ENCODE measurements around the gene TNFAIP8.

The TNFAIP8 gene

DNA sequence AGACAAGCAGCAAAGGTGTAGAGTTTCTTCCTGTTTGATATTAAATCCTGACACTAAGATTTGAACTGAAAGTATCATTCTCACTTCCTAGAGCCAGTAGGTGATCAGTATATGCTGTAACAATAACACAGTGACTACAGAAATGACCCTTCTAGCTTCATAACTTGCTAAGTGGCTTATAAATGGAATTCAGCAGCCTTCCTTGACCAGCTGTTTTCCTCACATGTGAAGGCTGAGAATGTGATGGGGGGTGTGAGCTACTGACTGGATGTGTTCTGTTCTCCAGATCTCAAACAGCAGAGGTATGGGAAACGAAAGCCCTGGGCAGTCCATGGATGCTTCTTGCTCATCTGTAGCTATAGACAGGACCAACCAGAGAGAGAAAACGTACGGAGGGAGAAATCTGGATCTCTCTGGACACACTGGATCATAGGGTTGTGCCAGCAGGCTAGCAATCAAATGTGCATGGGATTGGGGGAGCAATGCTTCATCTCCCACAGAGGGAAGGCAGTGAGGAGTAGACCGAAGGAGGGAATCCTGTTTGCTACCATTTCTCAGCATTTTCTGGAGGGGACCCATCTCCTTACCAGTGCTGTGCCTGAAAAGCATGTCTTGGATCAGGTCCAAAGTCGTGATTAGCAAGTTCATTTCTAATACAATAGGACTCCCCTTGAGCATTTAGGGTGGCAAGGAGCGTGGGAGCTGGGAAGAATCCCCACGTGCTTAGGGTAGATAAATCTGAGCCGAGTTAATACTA is 39.4 kb downstream of the TNFAIP8 start:
- no peak for DNase-seq
- WGBS (ENCODE audit: insufficient coverage), result over 99% methylated on average over 8 of the region's 8 CpGs
- no peak overlapping the region for H3K27ac ChIP-seq (ENCODE audit: insufficient read depth in 1 of 2, low read depth in 1 of 2, low read length in 2 of 2, poor library complexity in 1 of 2, severe bottlenecking in 2 of 2)
- no peak overlapping the region for H3K4me3 ChIP-seq (ENCODE audit: control insufficient read depth in 1 of 7, extremely low read depth in 1 of 7, insufficient read depth in 4 of 7, low read depth in 2 of 7, low read length in 6 of 7)
- ChIA-PET CTCF (interaction anchor here (0.9 to 1.1 kb wide), 3 partner anchors 14 to 36 kb away, joined by 3 to 4 read pairs (median 3); no protein-coding TSS in a partner anchor), POLR2A (no interaction called here)
- H3K9me3 ChIP-seq (ENCODE audit: control extremely low read depth in 1 of 5, control insufficient read depth in 4 of 5, insufficient read depth in 2 of 5, low read depth in 1 of 5, low read length in 4 of 5), result no peaks in the 10 kb centered on the region
- peaks cover 7 to 14% (median 8%) of the 10 kb centered on the region in 4 experiments for H3K4me1 ChIP-seq (ENCODE audit: control extremely low read depth in 1 of 4, control insufficient read depth in 4 of 4, insufficient read depth in 4 of 4, low read length in 3 of 4)
- H3K36me3 ChIP-seq (ENCODE audit: control insufficient read depth in 4 of 4, insufficient read depth in 4 of 4, low read length in 3 of 4), result peaks cover 5 to 24% (median 8%) of the 10 kb centered on the region in 4 experiments
- H3K27me3 ChIP-seq (replicated peaks in 2 of 5; ENCODE audit: control insufficient read depth in 4 of 5, insufficient read depth in 5 of 5, low read length in 4 of 5), result no peaks in the 10 kb centered on the region

DNA sequence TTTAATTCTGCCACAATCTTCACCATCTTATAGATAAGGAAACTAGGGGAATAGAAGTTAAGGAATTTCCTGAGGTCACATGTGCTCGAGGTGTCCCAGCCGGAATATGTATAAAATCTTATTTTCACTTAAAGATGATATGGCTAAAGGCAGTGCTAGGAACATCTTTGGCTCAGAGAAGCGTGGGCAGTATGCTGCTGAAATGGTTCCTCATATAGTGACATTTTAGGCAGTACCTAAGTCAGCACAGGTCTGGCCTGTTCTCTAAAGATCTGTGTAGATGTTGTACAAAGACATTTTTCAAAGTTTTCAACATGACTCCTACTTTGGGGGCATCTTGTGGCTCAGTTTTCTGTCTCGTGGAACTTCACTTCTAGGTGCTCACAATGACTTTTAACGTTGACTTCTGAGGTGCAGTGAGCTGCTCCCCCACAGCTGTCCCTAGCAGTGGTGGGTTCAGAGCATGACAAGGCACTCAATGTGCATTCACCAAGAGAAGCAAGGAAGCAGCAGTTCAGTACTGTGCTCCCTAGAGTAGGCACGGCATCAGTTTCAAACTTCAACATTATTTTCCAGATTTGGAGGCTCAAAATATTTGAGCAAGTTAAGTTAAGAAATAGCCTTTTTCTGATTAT is 40.3 kb downstream of the TNFAIP8 start:
- CTCF ChIA-PET, result interaction anchor here (0.9 kb wide), 1 partner anchor 37 kb away, joined by 3 read pairs; no protein-coding TSS in a partner anchor
- POLR2A ChIA-PET, result no interaction called here
- Histone ChIP-seq H3K27me3 (replicated peaks in 2 of 5; ENCODE audit: control insufficient read depth in 4 of 5, insufficient read depth in 5 of 5, low read length in 4 of 5) (no peaks in the 10 kb centered on the region), H3K9me3 (ENCODE audit: control extremely low read depth in 1 of 5, control insufficient read depth in 4 of 5, insufficient read depth in 2 of 5, low read depth in 1 of 5, low read length in 4 of 5) (no peaks in the 10 kb centered on the region), H3K4me1 (ENCODE audit: control extremely low read depth in 1 of 4, control insufficient read depth in 4 of 4, insufficient read depth in 4 of 4, low read length in 3 of 4) (peaks cover 7 to 15% (median 8%) of the 10 kb centered on the region in 4 experiments), H3K27ac (ENCODE audit: insufficient read depth in 1 of 2, low read depth in 1 of 2, low read length in 2 of 2, poor library complexity in 1 of 2, severe bottlenecking in 2 of 2) (no peak overlapping the region), H3K4me3 (ENCODE audit: control insufficient read depth in 1 of 7, extremely low read depth in 1 of 7, insufficient read depth in 4 of 7, low read depth in 2 of 7, low read length in 6 of 7) (no peak overlapping the region), H3K36me3 (ENCODE audit: control insufficient read depth in 4 of 4, insufficient read depth in 4 of 4, low read length in 3 of 4) (peaks cover 5 to 24% (median 8%) of the 10 kb centered on the region in 4 experiments)
- 95% methylated on average over 3 of the region's 6 CpGs for WGBS (ENCODE audit: insufficient coverage)
- DNase-seq, result peak in 2 of 3 donors; percentile 22 to 52

DNA sequence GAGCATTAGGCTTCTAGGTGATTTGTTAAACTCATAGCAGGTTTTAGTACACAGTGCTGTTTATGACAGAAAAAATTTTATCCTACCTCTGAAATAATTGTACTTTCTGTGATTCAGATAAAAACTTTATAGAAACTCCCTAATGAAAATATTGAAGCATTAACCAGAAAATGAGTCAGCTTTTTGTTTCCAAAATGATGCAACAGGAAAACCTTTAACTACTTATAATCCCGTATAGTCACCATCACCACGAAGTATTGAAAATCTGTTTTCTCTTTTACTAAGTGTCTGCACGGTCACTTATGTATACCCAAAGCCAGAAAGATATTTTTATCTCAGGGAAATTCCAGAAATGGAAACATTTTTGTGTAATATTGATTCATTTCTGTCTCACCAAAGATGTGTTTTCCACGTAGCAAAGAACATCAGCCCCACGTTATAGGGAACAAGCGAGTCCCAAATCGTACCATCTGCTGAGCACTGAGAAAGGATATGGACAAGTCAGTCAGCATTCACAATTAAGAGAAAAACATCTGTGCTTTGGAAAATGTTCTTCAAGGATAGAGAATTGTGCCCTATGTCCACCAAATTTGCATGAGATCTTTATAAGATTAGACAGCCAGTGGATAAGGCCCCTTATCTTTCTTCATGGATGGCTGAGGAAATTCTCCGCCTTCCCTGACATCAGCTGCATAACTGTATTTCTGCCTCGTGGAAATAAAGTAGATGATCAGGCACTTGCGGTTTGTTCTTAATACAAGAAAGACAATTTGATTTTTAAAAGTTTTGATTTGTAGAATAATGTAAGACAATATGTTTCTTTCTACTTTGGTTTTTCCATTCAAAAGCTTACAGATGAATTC is 41.9 kb downstream of the TNFAIP8 start:
- peak overlapping the region in 1 of 7 experiments; percentile 53 for H3K4me3 ChIP-seq (ENCODE audit: control insufficient read depth in 1 of 7, extremely low read depth in 1 of 7, insufficient read depth in 4 of 7, low read depth in 2 of 7, low read length in 6 of 7)
- peaks cover 5 to 22% (median 6%) of the 10 kb centered on the region in 4 experiments for H3K36me3 ChIP-seq (ENCODE audit: control insufficient read depth in 4 of 4, insufficient read depth in 4 of 4, low read length in 3 of 4)
- DNase-seq, result peak; percentile 44 to 89 (median 82)
- H3K27me3 ChIP-seq (replicated peaks in 2 of 5; ENCODE audit: control insufficient read depth in 4 of 5, insufficient read depth in 5 of 5, low read length in 4 of 5), result no peaks in the 10 kb centered on the region
- H3K27ac ChIP-seq (ENCODE audit: insufficient read depth in 1 of 2, low read depth in 1 of 2, low read length in 2 of 2, poor library complexity in 1 of 2, severe bottlenecking in 2 of 2), result peak overlapping the region in 1 of 2 experiments; percentile 1
- H3K4me1 ChIP-seq (ENCODE audit: control extremely low read depth in 1 of 4, control insufficient read depth in 4 of 4, insufficient read depth in 4 of 4, low read length in 3 of 4), result peaks cover 7 to 15% (median 8%) of the 10 kb centered on the region in 4 experiments
- POLR2A ChIA-PET, result interaction anchor here (0.6 kb wide), 1 partner anchor 43 kb away, joined by 4 read pairs; no protein-coding TSS in a partner anchor
- WGBS (ENCODE audit: insufficient coverage), result 80% methylated on average over 2 of the region's 10 CpGs
- H3K9me3 ChIP-seq (ENCODE audit: control extremely low read depth in 1 of 5, control insufficient read depth in 4 of 5, insufficient read depth in 2 of 5, low read depth in 1 of 5, low read length in 4 of 5), result no peaks in the 10 kb centered on the region
- CTCF ChIA-PET, result interaction anchor here (1.5 kb wide), 1 partner anchor 14 kb away, joined by 5 read pairs; no protein-coding TSS in a partner anchor

DNA sequence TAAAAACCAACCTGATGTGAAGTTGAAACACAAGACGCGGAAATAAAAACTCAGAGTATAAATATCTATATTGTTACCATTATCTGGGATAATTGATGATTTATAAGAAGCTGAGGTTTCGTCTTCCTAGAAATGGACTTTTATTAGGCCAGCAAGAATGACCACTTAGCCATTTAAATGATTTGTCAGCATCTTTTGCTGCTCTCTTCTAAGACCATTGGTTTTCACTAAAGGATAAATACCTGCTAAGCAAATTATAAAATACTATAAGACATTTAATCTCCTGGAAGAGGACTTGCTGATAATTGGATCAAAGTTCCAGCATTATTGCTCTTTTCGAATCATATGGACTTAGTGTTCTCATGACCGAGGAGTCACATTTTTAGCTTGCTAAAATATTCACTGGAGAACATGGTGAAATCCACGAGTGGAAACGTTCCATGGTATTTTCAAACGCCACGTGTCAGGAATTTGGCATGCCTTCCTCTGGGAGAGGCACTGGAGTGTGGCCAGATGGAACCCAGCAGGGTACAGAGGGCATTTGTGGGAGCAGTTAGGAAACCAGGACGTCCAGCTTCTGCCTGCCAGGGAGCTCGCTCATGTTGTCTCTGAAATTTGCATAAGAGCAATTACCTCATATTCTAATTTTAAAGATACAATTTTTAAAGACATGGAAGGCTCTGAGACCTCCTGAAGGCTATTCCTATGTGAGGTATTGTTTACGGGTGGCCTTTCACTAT is 43.1 kb downstream of the TNFAIP8 start:
- Histone ChIP-seq H3K36me3 (ENCODE audit: control insufficient read depth in 4 of 4, insufficient read depth in 4 of 4, low read length in 3 of 4) (peaks cover 0 to 11% (median 0%) of the 10 kb centered on the region in 4 experiments), H3K27ac (ENCODE audit: insufficient read depth in 1 of 2, low read depth in 1 of 2, low read length in 2 of 2, poor library complexity in 1 of 2, severe bottlenecking in 2 of 2) (no peak overlapping the region), H3K4me3 (ENCODE audit: control insufficient read depth in 1 of 7, extremely low read depth in 1 of 7, insufficient read depth in 4 of 7, low read depth in 2 of 7, low read length in 6 of 7) (no peak overlapping the region), H3K4me1 (ENCODE audit: control extremely low read depth in 1 of 4, control insufficient read depth in 4 of 4, insufficient read depth in 4 of 4, low read length in 3 of 4) (peaks cover 7 to 15% (median 8%) of the 10 kb centered on the region in 4 experiments), H3K27me3 (replicated peaks in 2 of 5; ENCODE audit: control insufficient read depth in 4 of 5, insufficient read depth in 5 of 5, low read length in 4 of 5) (no peaks in the 10 kb centered on the region), H3K9me3 (ENCODE audit: control extremely low read depth in 1 of 5, control insufficient read depth in 4 of 5, insufficient read depth in 2 of 5, low read depth in 1 of 5, low read length in 4 of 5) (no peaks in the 10 kb centered on the region)
- DNase-seq, result no peak
- 94% methylated on average over 6 of the region's 12 CpGs for WGBS (ENCODE audit: insufficient coverage)
- CTCF ChIA-PET, result interaction anchor here (1.3 to 1.5 kb wide), 2 partner anchors 10 to 13 kb away, joined by 5 read pairs; no protein-coding TSS in a partner anchor
- POLR2A ChIA-PET, result no interaction called here

DNA sequence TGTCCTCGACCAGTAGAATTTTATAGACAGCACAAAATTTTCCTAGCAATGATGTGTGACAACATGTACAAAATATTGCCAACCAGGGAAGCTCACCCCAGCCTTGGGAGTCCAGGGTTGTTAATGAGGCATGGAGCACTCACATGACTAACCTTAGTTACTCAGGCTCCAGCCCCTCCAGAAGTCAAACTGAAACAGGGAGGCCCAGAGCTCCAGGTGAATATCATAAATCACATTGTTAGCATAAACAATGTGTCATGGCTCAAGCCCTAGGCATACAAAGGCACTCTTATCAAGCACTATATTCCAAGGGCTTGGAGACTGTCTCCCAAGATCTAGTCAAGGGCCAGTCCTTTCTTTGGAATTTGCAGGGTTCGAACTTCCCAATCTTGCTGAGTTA is 44.4 kb downstream of the TNFAIP8 start:
- Histone ChIP-seq H3K27ac (ENCODE audit: insufficient read depth in 1 of 2, low read depth in 1 of 2, low read length in 2 of 2, poor library complexity in 1 of 2, severe bottlenecking in 2 of 2) (no peak overlapping the region), H3K27me3 (replicated peaks in 2 of 5; ENCODE audit: control insufficient read depth in 4 of 5, insufficient read depth in 5 of 5, low read length in 4 of 5) (no peaks in the 10 kb centered on the region), H3K4me3 (ENCODE audit: control insufficient read depth in 1 of 7, extremely low read depth in 1 of 7, insufficient read depth in 4 of 7, low read depth in 2 of 7, low read length in 6 of 7) (no peak overlapping the region), H3K36me3 (ENCODE audit: control insufficient read depth in 4 of 4, insufficient read depth in 4 of 4, low read length in 3 of 4) (peaks cover 0 to 4% (median 0%) of the 10 kb centered on the region in 4 experiments), H3K9me3 (ENCODE audit: control extremely low read depth in 1 of 5, control insufficient read depth in 4 of 5, insufficient read depth in 2 of 5, low read depth in 1 of 5, low read length in 4 of 5) (no peaks in the 10 kb centered on the region), H3K4me1 (ENCODE audit: control extremely low read depth in 1 of 4, control insufficient read depth in 4 of 4, insufficient read depth in 4 of 4, low read length in 3 of 4) (peaks cover 7 to 15% (median 8%) of the 10 kb centered on the region in 4 experiments)
- CTCF ChIA-PET, result interaction anchor here (0.6 to 3.7 kb wide), 3 partner anchors 9 to 85 kb away, joined by 5 to 29 read pairs (median 5); no protein-coding TSS in a partner anchor
- DNase-seq, result no peak
- POLR2A ChIA-PET, result no interaction called here
- WGBS (ENCODE audit: insufficient coverage), result 93% methylated on average over 2 of the region's 2 CpGs

DNA sequence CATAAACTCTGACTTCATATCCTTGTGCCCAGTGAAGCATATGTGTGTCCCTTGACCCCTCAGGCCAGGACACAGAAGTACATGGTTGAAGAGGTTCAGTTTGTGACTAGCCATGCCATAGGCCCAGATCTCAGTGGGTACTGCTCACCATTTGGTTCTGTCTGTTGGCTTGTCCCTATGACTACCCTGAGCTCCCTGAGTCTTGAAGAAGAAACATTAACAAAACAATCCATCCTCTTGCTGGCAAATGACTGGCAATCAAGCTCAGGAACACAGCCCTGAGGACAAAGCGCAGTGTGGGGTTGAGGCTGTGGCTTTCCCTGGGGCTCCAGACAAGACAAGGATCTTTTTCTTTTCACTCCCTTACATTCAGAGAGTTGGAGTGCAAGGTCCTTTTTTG is 46.3 kb downstream of the TNFAIP8 start:
- H3K9me3 ChIP-seq (ENCODE audit: control extremely low read depth in 1 of 5, control insufficient read depth in 4 of 5, insufficient read depth in 2 of 5, low read depth in 1 of 5, low read length in 4 of 5), result no peaks in the 10 kb centered on the region
- H3K27me3 ChIP-seq (replicated peaks in 2 of 5; ENCODE audit: control insufficient read depth in 4 of 5, insufficient read depth in 5 of 5, low read length in 4 of 5), result no peaks in the 10 kb centered on the region
- H3K4me1 ChIP-seq (ENCODE audit: control extremely low read depth in 1 of 4, control insufficient read depth in 4 of 4, insufficient read depth in 4 of 4, low read length in 3 of 4), result peaks cover 5 to 13% (median 8%) of the 10 kb centered on the region in 4 experiments
- no peaks in the 10 kb centered on the region for H3K36me3 ChIP-seq (ENCODE audit: control insufficient read depth in 4 of 4, insufficient read depth in 4 of 4, low read length in 3 of 4)
- CTCF ChIA-PET, result interaction anchor here (1.1 to 3.7 kb wide), 3 partner anchors 10 to 37 kb away, joined by 3 to 29 read pairs (median 5); no protein-coding TSS in a partner anchor
- H3K27ac ChIP-seq (ENCODE audit: insufficient read depth in 1 of 2, low read depth in 1 of 2, low read length in 2 of 2, poor library complexity in 1 of 2, severe bottlenecking in 2 of 2), result no peak overlapping the region
- POLR2A ChIA-PET, result no interaction called here
- DNase-seq, result no peak
- H3K4me3 ChIP-seq (ENCODE audit: control insufficient read depth in 1 of 7, extremely low read depth in 1 of 7, insufficient read depth in 4 of 7, low read depth in 2 of 7, low read length in 6 of 7), result no peak overlapping the region
- WGBS (ENCODE audit: insufficient coverage), result no CpG with 5 or more reads among the region's 1 CpG
